ENCODE results near the gene FRRS1L. TPM values are rescaled to one million over a fixed set of nuclear protein-coding genes. Genes with fewer than 3 reads are reported as not detected.

FRRS1L gene
- total RNA-seq, 1 donor from 2014 or later: 12.8 TPM

- intact Hi-C loops (cut with DNase I): no loop called here
- DNase-seq (ENCODE audit: low spot score) (no peak), ATAC-seq (no peak)
These were observed 81.5 kb downstream of the FRRS1L start for GRCh38 chr9:109085510-109085909.

GRCh38 chr9:109083813-109084405 lies 83.1 kb downstream of the FRRS1L start:
- DNase-seq (ENCODE audit: low spot score): no peak
- intact Hi-C loops (cut with DNase I): no loop called here
- no peak for ATAC-seq

DNA sequence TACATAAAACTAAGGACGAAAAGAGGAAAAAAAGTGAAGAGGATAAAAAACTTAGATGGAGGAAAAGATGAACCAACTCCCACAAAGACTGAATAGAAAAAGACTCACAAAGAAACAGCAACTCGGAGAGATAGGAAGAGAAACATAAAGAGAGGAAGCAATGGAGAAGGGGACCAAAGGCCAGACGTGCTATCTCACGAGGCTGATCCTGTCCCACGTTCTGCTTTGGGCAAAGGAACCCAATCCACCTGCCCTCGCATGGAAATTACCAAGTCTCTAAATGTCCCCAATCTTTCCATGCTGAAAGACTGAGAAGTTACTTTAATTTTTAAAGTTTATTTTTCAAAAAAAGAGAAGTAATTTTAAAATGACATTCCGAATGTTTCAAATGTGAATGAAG lies 83.9 kb downstream of the FRRS1L start:
- intact Hi-C loops (cut with DNase I): no loop called here
- no peak for DNase-seq (ENCODE audit: low spot score)
- ATAC-seq: no peak

DNA sequence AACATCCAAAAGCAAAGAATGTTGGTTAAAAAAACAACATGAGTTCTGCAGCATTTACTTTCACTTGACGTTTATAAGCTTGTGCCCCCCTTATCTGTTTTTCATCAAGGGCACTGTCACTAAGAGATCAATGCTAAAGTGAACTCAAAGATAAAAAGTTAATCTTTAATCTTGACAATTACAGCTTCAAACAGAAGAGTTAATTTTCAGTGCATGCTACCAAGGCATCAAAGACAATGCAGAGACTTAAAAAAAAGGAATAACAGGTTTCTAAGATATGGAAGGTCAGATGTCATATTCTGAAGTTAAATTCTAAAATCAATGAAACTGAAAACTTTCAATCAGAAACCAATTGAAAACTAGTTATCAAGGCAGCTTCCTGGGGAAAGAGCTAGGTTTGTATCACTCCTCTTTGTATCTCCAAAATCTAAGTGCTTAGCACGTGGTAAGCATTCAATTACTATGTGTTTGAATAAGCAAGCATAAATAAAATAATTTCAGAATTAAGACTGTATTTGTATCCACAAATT lies 84.9 kb downstream of the FRRS1L start:
- intact Hi-C loops (cut with DNase I): no loop called here
- DNase-seq (ENCODE audit: low spot score) (no peak), ATAC-seq (no peak)

Other genes starting within 250 kb of the FRRS1L start
- gene ELP1, start 233.1 kb downstream of the FRRS1L start, total RNA-seq: 21.8 TPM
- 11.2 TPM for gene ABITRAM, start 232.8 kb downstream of the FRRS1L start, total RNA-seq
- gene CTNNAL1, start 153.8 kb downstream of the FRRS1L start, total RNA-seq: 177 TPM
- 92.6 TPM for gene TMEM245, start 47.3 kb downstream of the FRRS1L start, total RNA-seq
- 31.8 TPM for gene EPB41L4B, start 153.8 kb upstream of the FRRS1L start, total RNA-seq